K562 (cell line): ENCODE measurements around the gene UFSP2. TPM values are rescaled to one million over a fixed set of nuclear protein-coding genes. Genes with fewer than 3 reads are reported as not detected.

Experiments used
- ATAC-seq: fragments of 200-7000 bp; cut with Tn5 transposase; 3 replicates; pipeline ENCODE4 v1.9.1; 2020; ENCODE audit warnings: moderate library complexity
- BruUV-seq: library from RNA; stranded (reverse); fragments of 400-500 nt; replicated peaks from 2 replicates; lab custom pipeline; 2021; lab: Mats Ljungman, UMichigan
- CTCF ChIA-PET: fragments of 300-600 bp; formaldehyde crosslinking; extraction: SDS; loops from one replicate; lab custom pipeline; 2021; ENCODE audit warnings: low intra/inter-chr PET ratio; lab: Yijun Ruan, JAX
- POLR2A ChIA-PET: fragments of 300-600, 350-650 bp; sonication (Branson Sonifier 250); formaldehyde crosslinking; extraction: SDS; loops from one replicate; lab custom pipeline; 2021; ENCODE audit warnings: antibody characterized with exemption, inconsistent platforms; lab: Yijun Ruan, JAX
- DNase-seq, 4 experiments: peaks; one replicate each; pipeline versions ENCODE4 v3.0.0 to v3.0.0-alpha.2; 2011 to 2018; ENCODE audit warnings: low spot score in 3 of 4, mixed read lengths in 3 of 4; ENCODE audit errors: extremely low read depth in 1 of 4
- FAIRE-seq: peaks from 2 replicates; lab custom pipeline; 2011; peaks lifted over from hg19 to GRCh38; lab: Jason Lieb, UNC
- H2AFZ ChIP-seq: 2 replicates; pipeline ENCODE4 v1.6.0; 2011; ENCODE audit warnings: low read depth, low read length, control low read depth, inconsistent platforms
- H3K27ac ChIP-seq: fragments of 200-600 bp; 3 replicates; pipeline ENCODE4 v1.8.0; 2011; ENCODE audit warnings: low read depth, mild to moderate bottlenecking, control low read depth, inconsistent platforms, low read length, moderate library complexity, mixed read lengths; ENCODE audit errors: extremely low read depth
- H3K27me3 ChIP-seq, 2 experiments: fragments of 300-600 bp in 1 of 2; 2 replicates in 1 of 2; 3 replicates in 1 of 2; pipeline versions ENCODE4 v1.6.0 to v1.8.0; 2011; ENCODE audit warnings: inconsistent platforms in 2 of 2, low read length in 2 of 2, mild to moderate bottlenecking in 1 of 2, mixed read lengths in 1 of 2, moderate library complexity in 1 of 2; ENCODE audit not compliant: control insufficient read depth in 2 of 2, insufficient read depth in 2 of 2
- H3K36me3 ChIP-seq: fragments of 300-600 bp; 3 replicates; pipeline ENCODE4 v1.8.0; 2011; ENCODE audit warnings: mild to moderate bottlenecking, low read length, inconsistent platforms; ENCODE audit not compliant: control insufficient read depth, insufficient read depth
- H3K4me1 ChIP-seq, 2 experiments: fragments of 200-600 bp in 1 of 2; replicated peaks in 1 of 2; 2 replicates in 1 of 2; 3 replicates in 1 of 2; pipeline versions ENCODE4 v1.5.1 to v1.8.0; 2011; ENCODE audit warnings: inconsistent platforms in 2 of 2, low read length in 2 of 2, mild to moderate bottlenecking in 1 of 2, mixed read lengths in 1 of 2, moderate library complexity in 1 of 2; ENCODE audit not compliant: control insufficient read depth in 2 of 2, insufficient read depth in 2 of 2
- H3K4me2 ChIP-seq: 2 replicates; pipeline ENCODE4 v1.6.1; 2011; ENCODE audit warnings: low read length, control low read depth, inconsistent platforms, mixed read lengths; ENCODE audit not compliant: insufficient read depth
- H3K4me3 ChIP-seq: fragments of 200-600 bp; sonication (generic), shearing (Covaris generic); 2 replicates; pipeline ENCODE4 v1.5.1; 2016; ENCODE audit warnings: control low read depth, inconsistent platforms
- H3K79me2 ChIP-seq: fragments of 200-600 bp; 3 replicates; pipeline ENCODE4 v1.8.0; 2011; ENCODE audit warnings: low read length, inconsistent platforms; ENCODE audit not compliant: control insufficient read depth, insufficient read depth
- H3K9ac ChIP-seq, 2 experiments: 2 replicates each; pipeline versions ENCODE4 v1.6.0 to v1.6.1; 2011; ENCODE audit warnings: low read depth in 2 of 2, low read length in 2 of 2, control low read depth in 1 of 2, inconsistent platforms in 1 of 2, mild to moderate bottlenecking in 1 of 2, mixed read lengths in 1 of 2; ENCODE audit not compliant: insufficient read depth in 1 of 2
- H3K9me1 ChIP-seq: one replicate; pipeline ENCODE4 v1.6.0; 2011; ENCODE audit warnings: inconsistent platforms, mild to moderate bottlenecking, low read length, moderate library complexity; ENCODE audit not compliant: control insufficient read depth, insufficient read depth
- H3K9me3 ChIP-seq: replicated peaks from 2 replicates; pipeline ENCODE4 v1.5.1; 2011; ENCODE audit warnings: low read depth, low read length, inconsistent platforms; ENCODE audit not compliant: control insufficient read depth, insufficient read depth
- H4K20me1 ChIP-seq: replicated peaks from 2 replicates; pipeline ENCODE4 v1.6.1; 2011; ENCODE audit warnings: low read length, inconsistent platforms, mixed read lengths; ENCODE audit not compliant: control insufficient read depth, insufficient read depth
- ELF2 ChIP-seq: fragments of 250-450 bp; sonication (Bioruptor Pico); IDR thresholded peaks from 2 replicates; pipeline ENCODE4 v1.5.0; 2021; ENCODE audit warnings: mild to moderate bottlenecking
- EZH2 ChIP-seq: IDR thresholded peaks from 2 replicates; pipeline ENCODE4 v1.6.1; 2012; ENCODE audit warnings: low read depth, mild to moderate bottlenecking, inconsistent platforms, low read length, borderline replicate concordance
- GTF2F1 ChIP-seq: IDR thresholded peaks from 2 replicates; pipeline ENCODE4 v1.6.1; 2011; ENCODE audit warnings: low read depth, low read length, improper control_type of control experiment
- HINFP ChIP-seq: fragments of 450-650 bp; conservative IDR thresholded peaks from 2 replicates; pipeline ENCODE4 v1.6.1; 2016; ENCODE audit warnings: missing genetic modification characterization, low read depth, mild to moderate bottlenecking, control low read depth, missing compliant biosample characterization
- ILK ChIP-seq: fragments of 450-650 bp; IDR thresholded peaks from 2 replicates; pipeline ENCODE4 v1.6.1; 2016; ENCODE audit warnings: missing genetic modification characterization, low read depth, mild to moderate bottlenecking, missing compliant biosample characterization, moderate library complexity, borderline replicate concordance
- JUNB ChIP-seq: fragments of 450-650 bp; formaldehyde crosslinking; conservative IDR thresholded peaks from 2 replicates; pipeline ENCODE4 v1.4.0; 2020; ENCODE audit warnings: mild to moderate bottlenecking
- MAFG ChIP-seq: fragments of 450-650 bp; conservative IDR thresholded peaks from 2 replicates; pipeline ENCODE4 v1.6.1; 2016; ENCODE audit warnings: missing genetic modification characterization, missing compliant biosample characterization
- MTA3 ChIP-seq: fragments of 450-650 bp; formaldehyde crosslinking; IDR thresholded peaks from 2 replicates; pipeline ENCODE4 v1.6.1; 2017; ENCODE audit warnings: mild to moderate bottlenecking, borderline replicate concordance
- MYBL2 ChIP-seq, 2 experiments: fragments of 450-650 bp in 1 of 2; sonication (generic) in 1 of 2; formaldehyde crosslinking in 1 of 2; IDR thresholded peaks; 2 replicates each; pipeline versions ENCODE4 v1.6.1 to v1.8.1; 2017 to 2022; ENCODE audit warnings: borderline replicate concordance in 1 of 2, inconsistent platforms in 1 of 2, low read depth in 1 of 2, mild to moderate bottlenecking in 1 of 2, missing genetic modification reagents in 1 of 2, moderate library complexity in 1 of 2
- NCOA2 ChIP-seq, 2 experiments: fragments of 450-650 bp; IDR thresholded peaks; 2 replicates each; pipeline ENCODE4 v1.6.1; 2018; ENCODE audit warnings: mild to moderate bottlenecking in 2 of 2, moderate library complexity in 1 of 2; ENCODE audit not compliant: partially characterized antibody in 2 of 2
- PREB ChIP-seq: sonication (generic); formaldehyde crosslinking; IDR thresholded peaks from 2 replicates; pipeline ENCODE4 v1.8.1; 2023; ENCODE audit warnings: mild to moderate bottlenecking, missing genetic modification reagents
- SP2 ChIP-seq: IDR thresholded peaks from 2 replicates; pipeline ENCODE4 v1.6.1; 2011; ENCODE audit warnings: mild to moderate bottlenecking, low read depth, low read length, moderate library complexity; ENCODE audit not compliant: poor library complexity, severe bottlenecking; ENCODE audit errors: extremely low read depth
- TFAP4 ChIP-seq: sonication (generic); formaldehyde crosslinking; IDR thresholded peaks from 2 replicates; pipeline ENCODE4 v1.8.0; 2022; ENCODE audit warnings: missing genetic modification reagents, mild to moderate bottlenecking, moderate library complexity, borderline replicate concordance
- ZNF165 ChIP-seq: fragments of 250-450 bp; sonication (Bioruptor Pico); IDR thresholded peaks from 2 replicates; pipeline ENCODE4 v1.4.0; 2020; ENCODE audit warnings: borderline replicate concordance
- ZNF174 ChIP-seq: fragments of 250-450 bp; sonication (Bioruptor Pico); IDR thresholded peaks from 2 replicates; pipeline ENCODE4 v1.4.0; 2020; ENCODE audit warnings: mild to moderate bottlenecking
- ZNF232 ChIP-seq: sonication (generic); formaldehyde crosslinking; IDR thresholded peaks from 2 replicates; pipeline ENCODE4 v1.8.0; 2022; ENCODE audit warnings: mild to moderate bottlenecking, missing genetic modification reagents
- ZNF511 ChIP-seq: sonication (generic); formaldehyde crosslinking; IDR thresholded peaks from 2 replicates; pipeline ENCODE4 v1.8.0; 2022; ENCODE audit warnings: mild to moderate bottlenecking, missing genetic modification reagents
- WGBS: fragments of 100-300 bp; shearing (Covaris generic); methylation state at CpG from one replicate; pipeline ENCODE4 v1.1.6; 2016; ENCODE audit warnings: low coverage, mixed read lengths; ENCODE audit not compliant: insufficient coverage; ENCODE audit errors: missing lambda C conversion rate; 5-methylcytosine and 5-hydroxymethylcytosine counted together
- in situ Hi-C: fragments of 300-500 bp; cut with MboI; formaldehyde crosslinking; loops from 4 replicates; pipeline ENCODE4 v1.15.0; 2018; ENCODE audit warnings: inconsistent platforms, mixed read lengths
- intact Hi-C: fragments of 100-400 bp; cut with micrococcal nuclease; formaldehyde crosslinking; loops from 2 replicates; pipeline ENCODE4 v1.14.2; 2022
- polyA plus RNA-seq, 8 experiments: library from polyadenylated mRNA; depleted of rRNA in 4 of 8; stranded (reverse) in 5 of 8; unstranded in 3 of 8; fragments of >200 nt; fragmentation: Nextera tagmentation in 2 of 8; fragmentation: Illumina TruSeq in 1 of 8; extraction: Ambion mirVana in 2 of 8; extraction: Trizol in 1 of 8; gene quantifications; 2 replicates each; pipeline versions ENCODE4 v1.2.1 to v1.2.3, GENCODE V29; 2011 to 2014; ENCODE audit warnings: inconsistent platforms in 1 of 8, missing spikeins in 1 of 8
- total RNA-seq, 7 experiments: library from RNA; depleted of rRNA in 6 of 7; stranded (reverse); fragments of >200 nt in 6 of 7; fragmentation: Illumina TruSeq in 2 of 7; extraction: Trizol in 2 of 7; gene quantifications; 2 replicates each; pipeline versions ENCODE4 v1.2.1 to v1.2.3, GENCODE V29; 2011 to 2021; ENCODE audit warnings: low replicate concordance in 1 of 7

Gene UFSP2
- total and polyA plus RNA-seq, 9 of the 15 experiments (the other 6 are each of a cell fraction or from before 2014, with no cell fraction given) = 20.1 to 55.8 (median 26.6) TPM

GRCh38 chr4:185465707-185466106 lies 39.9 kb upstream of the UFSP2 start (continued):
- TF ChIP-seq HINFP (tag) (no peak), ZNF165 (CRISPR knock-in tag) (no peak), ELF2 (CRISPR knock-in tag) (no peak)

GRCh38 chr4:185464887-185465286 lies 39.1 kb upstream of the UFSP2 start:
- Histone ChIP-seq H3K79me2 (no peaks in the 10 kb centered on the region), H3K27ac (no peak overlapping the region), H3K4me2 (no peak overlapping the region), H3K4me1 (no peaks in the 10 kb centered on the region; a peak in 1 of 5 replicates), H3K4me3 (no peak overlapping the region), H4K20me1 (no peaks in the 10 kb centered on the region), H2AFZ (no peak overlapping the region), H3K27me3 (peaks cover 55 to 60% of the 10 kb centered on the region in 2 experiments), H3K9ac (no peak overlapping the region), H3K9me3 (peaks cover 2% of the 10 kb centered on the region; the same call in 1 of the 2 replicates), H3K9me1 (no peaks in the 10 kb centered on the region), H3K36me3 (no peaks in the 10 kb centered on the region)
- 0% methylated on average over 1 of the region's 1 CpG for WGBS
- DNase-seq (no peak), ATAC-seq (no peak), FAIRE-seq (no peak)
- CTCF ChIA-PET = no interaction called here
- in situ Hi-C loops (no loop called here), intact Hi-C loops (loop anchor here (5.0 kb wide), 1 partner anchor 572 kb away; no protein-coding TSS in a partner anchor)
- no TSS peak for BruUV-seq
- POLR2A ChIA-PET = interaction anchor here (1.3 kb wide), 1 partner anchor 322 kb away, joined by 4 read pairs; the partner anchor contains the start of gene SLC25A4
- TF ChIP-seq SP2 (no peak), MAFG (tag) (no peak), ZNF232 (CRISPR knock-in tag) (no peak), NCOA2 (IDR thresholded peaks at IDR 0.05; ENCODE audit: partially characterized antibody in 2 of 2) (no peak), ZNF511 (no peak), ILK (tag) (no peak), PREB (no peak), EZH2 (no peak), TFAP4 (no peak), MYBL2 (IDR thresholded peaks at IDR 0.05; ENCODE audit: low read depth) (no peak), MYBL2 (CRISPR knock-in tag; IDR thresholded peaks at IDR 0.05; ENCODE audit: borderline replicate concordance) (no peak), JUNB (CRISPR knock-in tag) (no peak), GTF2F1 (no peak), ZNF174 (CRISPR knock-in tag) (no peak), MTA3 (no peak)
